Natural killer cell (primary cell): ENCODE data around the gene STARD10. TPM values are rescaled to one million over a fixed set of nuclear protein-coding genes. Genes with fewer than 3 reads are reported as not detected.

ENCODE experiments used
- ATAC-seq, 3 donors: fragments of 150-1000 bp in 2 of 3; fragments of 200-7000 bp in 1 of 3; cut with Tn5 transposase; 1 replicate in 1 of 3; 2 replicates in 2 of 3; pipeline ENCODE4 v1.10.0; 2021; ENCODE audit warnings: mild to moderate bottlenecking in 2 of 3, moderate library complexity in 2 of 3
- DNase-seq, 2 donors: peaks; one replicate each; pipeline versions ENCODE4 v3.0.0 to v3.0.0-alpha.2; 2013 to 2021; ENCODE audit warnings: mixed read lengths in 1 of 2
- H3K27ac ChIP-seq: one replicate; pipeline ENCODE4 v1.5.1; 2013; ENCODE audit warnings: mild to moderate bottlenecking, low read length
- H3K27me3 ChIP-seq: one replicate; pipeline ENCODE4 v1.6.1; 2013; ENCODE audit warnings: low read length; ENCODE audit not compliant: control insufficient read depth, insufficient read depth
- H3K36me3 ChIP-seq: one replicate; pipeline ENCODE4 v1.6.1; 2013; ENCODE audit warnings: low read length; ENCODE audit not compliant: control insufficient read depth, insufficient read depth
- H3K4me1 ChIP-seq: one replicate; pipeline ENCODE4 v1.6.1; 2013; ENCODE audit warnings: low read length; ENCODE audit not compliant: control insufficient read depth, insufficient read depth
- H3K4me3 ChIP-seq: one replicate; pipeline ENCODE4 v1.5.1; 2013; ENCODE audit warnings: low read length
- H3K9me3 ChIP-seq: one replicate; pipeline ENCODE4 v1.6.1; 2013; ENCODE audit warnings: low read length; ENCODE audit not compliant: control insufficient read depth, insufficient read depth
- H3K27ac Mint-ChIP-seq, 2 donors: one replicate each; pipeline ENCODE4 v1.8.0; 2022; ENCODE audit warnings: mild to moderate bottlenecking in 2 of 2, mixed read lengths in 2 of 2, moderate library complexity in 1 of 2
- H3K27me3 Mint-ChIP-seq, 2 donors: one replicate each; pipeline ENCODE4 v1.8.0; 2022; ENCODE audit warnings: low read depth in 2 of 2, mixed read lengths in 2 of 2
- H3K36me3 Mint-ChIP-seq: one replicate; pipeline ENCODE4 v1.8.0; 2022; ENCODE audit warnings: mixed read lengths
- H3K4me1 Mint-ChIP-seq, 2 donors: one replicate each; pipeline ENCODE4 v1.8.0; 2022; ENCODE audit warnings: mixed read lengths in 2 of 2
- H3K4me3 Mint-ChIP-seq: one replicate; pipeline ENCODE4 v1.8.0; 2022; ENCODE audit warnings: mild to moderate bottlenecking, moderate library complexity, mixed read lengths
- H3K9me3 Mint-ChIP-seq, 2 donors: one replicate each; pipeline ENCODE4 v1.8.0; 2022; ENCODE audit warnings: mixed read lengths in 2 of 2
- WGBS: methylation state at CpG from one replicate; pipeline ENCODE4 v1.1.7; 2013; ENCODE audit warnings: missing lambda C conversion rate; ENCODE audit not compliant: insufficient coverage; 5-methylcytosine and 5-hydroxymethylcytosine counted together
- intact Hi-C: fragments of 100-400 bp; cut with micrococcal nuclease; formaldehyde crosslinking; loops from one replicate; pipeline ENCODE4 v1.14.2; 2022
- total RNA-seq, 4 donors: library from RNA; stranded (reverse); fragments of 120-200 nt in 1 of 4; gene quantifications; one replicate each; pipeline versions ENCODE4 v1.2.3 to v1.2.4, GENCODE V29; 2013 to 2022
- TF ChIP-seq, protein P1 (sequence below): fragments of 200-600 bp; IDR thresholded peaks from one replicate; pipeline ENCODE4 v1.8.0; 2022; ENCODE audit warnings: antibody characterized with exemption

Gene STARD10
- total RNA-seq, 3 donors from 2014 or later (not counting 1 experiment from before 2014, with no cell fraction given), result 10.9 to 17.3 (median 11.7) TPM

DNA sequence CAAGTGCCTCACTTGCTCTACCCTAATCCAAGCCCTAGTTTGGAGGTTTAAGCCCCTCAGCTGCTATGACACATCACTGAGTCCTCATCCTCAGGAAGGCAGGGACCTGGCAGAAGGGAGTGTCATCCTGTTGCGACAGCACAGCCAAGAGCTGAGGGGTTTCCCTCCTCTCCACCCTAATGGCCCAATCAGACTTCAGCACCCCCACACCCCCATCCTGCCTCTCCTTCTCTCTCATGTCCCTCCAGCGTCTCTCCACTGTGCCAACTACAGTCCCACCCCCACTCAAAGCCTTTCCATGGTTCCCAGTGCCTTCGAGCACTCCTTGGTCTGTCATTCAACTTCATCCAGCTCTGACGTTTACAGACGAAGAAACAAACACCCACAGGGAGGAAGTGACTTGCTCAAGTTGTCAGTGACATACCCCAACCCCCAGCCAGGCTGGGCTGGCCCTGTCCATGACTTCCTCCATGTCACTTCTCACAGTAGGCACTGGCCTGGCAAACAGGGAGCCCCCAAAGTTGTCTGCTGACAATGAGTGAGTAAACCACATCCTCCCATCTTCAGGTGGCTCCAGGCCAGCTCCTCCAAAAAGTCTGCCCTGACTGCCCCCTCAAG is 57.3 kb downstream of the STARD10 start:
- Histone ChIP-seq H3K4me1 (peaks cover 91% of the 10 kb centered on the region), H3K27me3 (no peaks in the 10 kb centered on the region), H3K4me3 (no peak overlapping the region), H3K36me3 (peaks cover 12% of the 10 kb centered on the region), H3K9me3 (no peaks in the 10 kb centered on the region), H3K27ac (peak overlapping the region; percentile 97)
- Mint-ChIP-seq H3K27me3 (no peaks in the 10 kb centered on the region), H3K9me3 (no peaks in the 10 kb centered on the region), H3K27ac (peak overlapping the region; percentile 97 to 100), H3K36me3 (peaks cover 2% of the 10 kb centered on the region), H3K4me3 (peak overlapping the region; percentile 87), H3K4me1 (peaks cover 75 to 80% of the 10 kb centered on the region in 2 donors)
- TF ChIP-seq, protein P1, sequence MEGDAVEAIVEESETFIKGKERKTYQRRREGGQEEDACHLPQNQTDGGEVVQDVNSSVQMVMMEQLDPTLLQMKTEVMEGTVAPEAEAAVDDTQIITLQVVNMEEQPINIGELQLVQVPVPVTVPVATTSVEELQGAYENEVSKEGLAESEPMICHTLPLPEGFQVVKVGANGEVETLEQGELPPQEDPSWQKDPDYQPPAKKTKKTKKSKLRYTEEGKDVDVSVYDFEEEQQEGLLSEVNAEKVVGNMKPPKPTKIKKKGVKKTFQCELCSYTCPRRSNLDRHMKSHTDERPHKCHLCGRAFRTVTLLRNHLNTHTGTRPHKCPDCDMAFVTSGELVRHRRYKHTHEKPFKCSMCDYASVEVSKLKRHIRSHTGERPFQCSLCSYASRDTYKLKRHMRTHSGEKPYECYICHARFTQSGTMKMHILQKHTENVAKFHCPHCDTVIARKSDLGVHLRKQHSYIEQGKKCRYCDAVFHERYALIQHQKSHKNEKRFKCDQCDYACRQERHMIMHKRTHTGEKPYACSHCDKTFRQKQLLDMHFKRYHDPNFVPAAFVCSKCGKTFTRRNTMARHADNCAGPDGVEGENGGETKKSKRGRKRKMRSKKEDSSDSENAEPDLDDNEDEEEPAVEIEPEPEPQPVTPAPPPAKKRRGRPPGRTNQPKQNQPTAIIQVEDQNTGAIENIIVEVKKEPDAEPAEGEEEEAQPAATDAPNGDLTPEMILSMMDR, result no peak
- 3% methylated on average over 5 of the region's 5 CpGs for WGBS
- peak; percentile 66 to 91 (median 82) for ATAC-seq
- peak; percentile 78 to 88 for DNase-seq
- intact Hi-C loops, result loop anchor here (1.0 to 2.0 kb wide), 3 partner anchors 14 to 77 kb away; partner anchors contain the start of gene ARAP1

DNA sequence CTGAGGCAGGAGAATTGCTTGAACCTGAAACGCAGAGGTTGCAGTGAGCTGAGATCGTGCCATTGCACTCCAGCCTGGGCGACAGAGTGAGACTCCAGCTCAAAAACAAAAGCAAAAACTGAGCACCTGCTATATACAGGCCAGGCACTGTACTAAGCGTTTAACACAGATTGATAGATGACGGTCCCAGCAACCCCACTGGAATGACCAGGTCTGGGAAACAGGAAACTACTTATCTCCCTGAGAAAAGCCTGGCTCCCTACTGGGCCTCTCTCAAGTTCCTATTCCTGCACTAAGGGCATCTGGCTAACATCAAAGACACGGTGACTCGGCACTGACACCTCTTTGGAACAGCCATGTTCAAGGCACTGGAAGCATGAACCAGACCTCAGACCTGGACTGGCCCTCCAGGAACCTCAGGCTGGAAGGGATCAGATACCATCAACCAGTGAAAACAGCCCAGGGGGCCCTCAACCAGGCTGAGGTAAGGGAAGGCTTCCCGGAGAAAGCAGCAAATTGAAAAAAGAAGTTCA is 58.3 kb downstream of the STARD10 start:
- peaks cover 12% of the 10 kb centered on the region for H3K36me3 Mint-ChIP-seq
- no peak for DNase-seq
- no peaks in the 10 kb centered on the region for H3K27me3 Mint-ChIP-seq
- H3K9me3 ChIP-seq, result no peaks in the 10 kb centered on the region
- intact Hi-C loops, result loop anchor here (1.0 to 2.0 kb wide), 3 partner anchors 13 to 78 kb away; partner anchors contain the start of gene ARAP1
- no peaks in the 10 kb centered on the region for H3K27me3 ChIP-seq
- ATAC-seq, result no peak
- WGBS, result 80% methylated on average over 8 of the region's 8 CpGs
- no peak overlapping the region for H3K4me3 ChIP-seq
- peaks cover 81% of the 10 kb centered on the region for H3K4me1 ChIP-seq
- peaks cover 22% of the 10 kb centered on the region for H3K36me3 ChIP-seq
- peak overlapping the region; percentile 40 for H3K4me3 Mint-ChIP-seq
- peaks cover 75 to 80% of the 10 kb centered on the region in 2 donors for H3K4me1 Mint-ChIP-seq
- H3K27ac ChIP-seq, result peak overlapping the region; percentile 97
- TF ChIP-seq, protein P1, result no peak
- peak overlapping the region; percentile 97 to 100 for H3K27ac Mint-ChIP-seq
- H3K9me3 Mint-ChIP-seq, result no peaks in the 10 kb centered on the region

DNA sequence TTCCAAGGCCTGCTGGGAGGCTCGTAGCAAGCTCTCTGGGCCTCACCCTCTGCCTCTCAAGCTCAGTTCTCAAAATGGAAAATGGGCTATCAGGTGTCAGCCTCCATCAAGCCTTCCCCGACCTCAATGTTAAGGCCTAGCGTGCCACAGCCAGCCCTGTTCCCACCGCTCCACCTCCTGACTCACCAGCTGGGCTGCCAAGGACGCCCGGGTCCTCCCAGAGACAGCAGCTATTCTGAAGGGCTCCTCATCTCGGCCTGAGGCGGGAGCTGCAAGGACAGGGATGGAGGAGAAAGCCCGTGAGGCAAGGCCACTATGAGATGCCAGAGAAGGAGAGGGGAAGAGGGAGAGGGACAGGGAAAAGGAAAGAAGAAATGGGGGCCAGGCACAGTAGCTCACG is 61.5 kb downstream of the STARD10 start:
- Mint-ChIP-seq H3K4me3 (peak overlapping the region; percentile 52), H3K4me1 (peaks cover 71 to 72% of the 10 kb centered on the region in 2 donors), H3K27me3 (no peaks in the 10 kb centered on the region), H3K9me3 (no peaks in the 10 kb centered on the region), H3K27ac (peak overlapping the region; percentile 97 to 100), H3K36me3 (peaks cover 22% of the 10 kb centered on the region)
- Histone ChIP-seq H3K36me3 (peaks cover 28% of the 10 kb centered on the region), H3K27me3 (no peaks in the 10 kb centered on the region), H3K4me3 (no peak overlapping the region), H3K27ac (no peak overlapping the region), H3K9me3 (no peaks in the 10 kb centered on the region), H3K4me1 (peaks cover 65% of the 10 kb centered on the region)
- intact Hi-C loops, result no loop called here
- DNase-seq (no peak), ATAC-seq (no peak)
- TF ChIP-seq, protein P1, result no peak
- WGBS, result 97% methylated on average over 10 of the region's 10 CpGs
